Caco-2 (cell line): ENCODE data around the gene MEST. TPM values are rescaled to one million over a fixed set of nuclear protein-coding genes. Genes with fewer than 3 reads are reported as not detected.

Source experiments
- BruUV-seq: library from RNA; stranded (reverse); fragments of 400-500 nt; replicated peaks from 2 replicates; lab custom pipeline; 2021; lab: Mats Ljungman, UMichigan
- CTCF ChIA-PET: fragments of 300-600 bp; sonication (Branson Sonifier 250); formaldehyde crosslinking; loops from one replicate; lab custom pipeline; 2022; ENCODE audit warnings: antibody characterized with exemption; lab: Charles Lee
- POLR2A ChIA-PET: fragments of 300-600 bp; sonication (Branson Sonifier 250); formaldehyde crosslinking; loops from one replicate; lab custom pipeline; 2022; ENCODE audit warnings: antibody characterized with exemption; lab: Charles Lee
- DNase-seq, 2 experiments: peaks; one replicate each; pipeline versions ENCODE4 v3.0.0 to v3.0.0-alpha.2; 2020 to 2022
- H3K27me3 ChIP-seq: replicated peaks from 2 replicates; pipeline ENCODE4 v1.6.0; 2011; ENCODE audit warnings: low read length; ENCODE audit not compliant: control insufficient read depth, insufficient read depth
- H3K36me3 ChIP-seq: 2 replicates; pipeline ENCODE4 v1.5.1; 2011; ENCODE audit warnings: low read length; ENCODE audit not compliant: control insufficient read depth, insufficient read depth
- H3K4me1 ChIP-seq: fragments of 250-450 bp; sonication (Bioruptor Pico); 2 replicates; pipeline ENCODE4 v1.5.1; 2020; ENCODE audit warnings: mild to moderate bottlenecking
- H3K4me3 ChIP-seq: 2 replicates; pipeline ENCODE4 v1.5.1; 2011; ENCODE audit warnings: low read depth, mild to moderate bottlenecking, control low read depth, low read length
- H3K9me3 ChIP-seq: fragments of 250-450 bp; sonication (Bioruptor Pico); 2 replicates; pipeline ENCODE4 v1.5.1; 2020; ENCODE audit warnings: mild to moderate bottlenecking, moderate library complexity
- H3K27ac Mint-ChIP-seq: one replicate; pipeline ENCODE4 v1.8.0; 2022; ENCODE audit warnings: mixed read lengths; ENCODE audit not compliant: unreplicated experiment
- H3K27me3 Mint-ChIP-seq: one replicate; pipeline ENCODE4 v1.8.0; 2022; ENCODE audit warnings: mixed read lengths; ENCODE audit not compliant: insufficient read depth, unreplicated experiment
- H3K36me3 Mint-ChIP-seq: one replicate; pipeline ENCODE4 v1.8.0; 2022; ENCODE audit warnings: mild to moderate bottlenecking, mixed read lengths; ENCODE audit not compliant: insufficient read depth, unreplicated experiment
- H3K4me1 Mint-ChIP-seq: one replicate; pipeline ENCODE4 v1.8.0; 2022; ENCODE audit warnings: low read depth, mixed read lengths; ENCODE audit not compliant: unreplicated experiment
- H3K4me3 Mint-ChIP-seq: one replicate; pipeline ENCODE4 v1.8.0; 2022; ENCODE audit warnings: mild to moderate bottlenecking, moderate library complexity, mixed read lengths; ENCODE audit not compliant: unreplicated experiment
- H3K9me3 Mint-ChIP-seq: one replicate; pipeline ENCODE4 v1.8.0; 2022; ENCODE audit warnings: mixed read lengths; ENCODE audit not compliant: unreplicated experiment
- intact Hi-C: fragments of 100-400 bp; cut with micrococcal nuclease; formaldehyde crosslinking; loops from one replicate; pipeline ENCODE4 v1.10.0; 2022; ENCODE audit not compliant: unreplicated experiment
- total RNA-seq: library from RNA; stranded (reverse); gene quantifications from 2 replicates; pipeline ENCODE4 v1.2.3, GENCODE V29; 2022
- TF ChIP-seq, protein P1 (sequence below), 2 experiments: fragments of 200-600 bp in 1 of 2; IDR thresholded peaks; 1 replicate in 1 of 2; 2 replicates in 1 of 2; pipeline versions ENCODE4 v1.5.1 to v1.8.0; 2011 to 2022; ENCODE audit warnings: antibody characterized with exemption in 1 of 2, control low read depth in 1 of 2, inconsistent platforms in 1 of 2, low read depth in 1 of 2, low read length in 1 of 2, mild to moderate bottlenecking in 1 of 2, moderate library complexity in 1 of 2; ENCODE audit not compliant: insufficient read depth in 1 of 2, severe bottlenecking in 1 of 2, unreplicated experiment in 1 of 2

Gene MEST
- total RNA-seq, 1 experiment from 2014 or later: 270 TPM

DNA sequence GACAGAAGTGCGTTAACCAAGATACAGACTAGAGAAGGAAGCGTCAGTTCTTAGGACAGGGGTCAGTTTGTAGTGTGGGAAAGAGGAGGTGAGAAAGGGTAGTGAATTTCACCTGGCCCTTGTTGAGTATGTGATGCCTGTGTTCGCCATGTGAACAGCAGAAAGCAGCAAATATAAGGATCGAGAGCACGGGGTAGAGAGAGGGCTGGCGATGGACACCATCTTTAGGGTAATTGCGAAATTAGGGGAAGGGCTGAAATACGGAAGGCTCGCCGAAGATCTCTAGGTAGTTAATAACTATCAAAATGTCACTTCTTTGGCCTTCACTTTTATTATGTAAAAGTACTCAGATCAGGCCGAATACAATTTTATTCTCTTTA, 6.2 kb upstream of the MEST start:
- ChIA-PET POLR2A (interaction anchor here (1.8 kb wide), 1 partner anchor 45 kb away, joined by 5 read pairs; the partner anchor contains the start of gene CEP41), CTCF (no interaction called here)
- Histone ChIP-seq H3K36me3 (no peaks in the 10 kb centered on the region), H3K9me3 (no peaks in the 10 kb centered on the region), H3K27me3 (no peaks in the 10 kb centered on the region), H3K4me1 (peaks cover 39% of the 10 kb centered on the region), H3K4me3 (peak overlapping the region; percentile 98)
- no peak for DNase-seq
- intact Hi-C loops: loop anchor here (1.0 to 10.0 kb wide), 6 partner anchors 44 to 413 kb away; partner anchors contain the start of gene CEP41
- peaks cover 45% of the 10 kb centered on the region for H3K4me1 Mint-ChIP-seq
- TF ChIP-seq, protein P1, sequence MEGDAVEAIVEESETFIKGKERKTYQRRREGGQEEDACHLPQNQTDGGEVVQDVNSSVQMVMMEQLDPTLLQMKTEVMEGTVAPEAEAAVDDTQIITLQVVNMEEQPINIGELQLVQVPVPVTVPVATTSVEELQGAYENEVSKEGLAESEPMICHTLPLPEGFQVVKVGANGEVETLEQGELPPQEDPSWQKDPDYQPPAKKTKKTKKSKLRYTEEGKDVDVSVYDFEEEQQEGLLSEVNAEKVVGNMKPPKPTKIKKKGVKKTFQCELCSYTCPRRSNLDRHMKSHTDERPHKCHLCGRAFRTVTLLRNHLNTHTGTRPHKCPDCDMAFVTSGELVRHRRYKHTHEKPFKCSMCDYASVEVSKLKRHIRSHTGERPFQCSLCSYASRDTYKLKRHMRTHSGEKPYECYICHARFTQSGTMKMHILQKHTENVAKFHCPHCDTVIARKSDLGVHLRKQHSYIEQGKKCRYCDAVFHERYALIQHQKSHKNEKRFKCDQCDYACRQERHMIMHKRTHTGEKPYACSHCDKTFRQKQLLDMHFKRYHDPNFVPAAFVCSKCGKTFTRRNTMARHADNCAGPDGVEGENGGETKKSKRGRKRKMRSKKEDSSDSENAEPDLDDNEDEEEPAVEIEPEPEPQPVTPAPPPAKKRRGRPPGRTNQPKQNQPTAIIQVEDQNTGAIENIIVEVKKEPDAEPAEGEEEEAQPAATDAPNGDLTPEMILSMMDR (IDR thresholded peaks at IDR 0.05; ENCODE audit: insufficient read depth in 1 of 2, low read depth in 1 of 2, low read length in 1 of 2, severe bottlenecking in 1 of 2, unreplicated experiment in 1 of 2): no peak
- peak overlapping the region; percentile 96 for H3K27ac Mint-ChIP-seq
- no peaks in the 10 kb centered on the region for H3K27me3 Mint-ChIP-seq
- peaks cover 34% of the 10 kb centered on the region for H3K36me3 Mint-ChIP-seq
- H3K9me3 Mint-ChIP-seq: no peaks in the 10 kb centered on the region
- peak overlapping the region; percentile 97 for H3K4me3 Mint-ChIP-seq
- TSS peak; percentile 38 for BruUV-seq

DNA sequence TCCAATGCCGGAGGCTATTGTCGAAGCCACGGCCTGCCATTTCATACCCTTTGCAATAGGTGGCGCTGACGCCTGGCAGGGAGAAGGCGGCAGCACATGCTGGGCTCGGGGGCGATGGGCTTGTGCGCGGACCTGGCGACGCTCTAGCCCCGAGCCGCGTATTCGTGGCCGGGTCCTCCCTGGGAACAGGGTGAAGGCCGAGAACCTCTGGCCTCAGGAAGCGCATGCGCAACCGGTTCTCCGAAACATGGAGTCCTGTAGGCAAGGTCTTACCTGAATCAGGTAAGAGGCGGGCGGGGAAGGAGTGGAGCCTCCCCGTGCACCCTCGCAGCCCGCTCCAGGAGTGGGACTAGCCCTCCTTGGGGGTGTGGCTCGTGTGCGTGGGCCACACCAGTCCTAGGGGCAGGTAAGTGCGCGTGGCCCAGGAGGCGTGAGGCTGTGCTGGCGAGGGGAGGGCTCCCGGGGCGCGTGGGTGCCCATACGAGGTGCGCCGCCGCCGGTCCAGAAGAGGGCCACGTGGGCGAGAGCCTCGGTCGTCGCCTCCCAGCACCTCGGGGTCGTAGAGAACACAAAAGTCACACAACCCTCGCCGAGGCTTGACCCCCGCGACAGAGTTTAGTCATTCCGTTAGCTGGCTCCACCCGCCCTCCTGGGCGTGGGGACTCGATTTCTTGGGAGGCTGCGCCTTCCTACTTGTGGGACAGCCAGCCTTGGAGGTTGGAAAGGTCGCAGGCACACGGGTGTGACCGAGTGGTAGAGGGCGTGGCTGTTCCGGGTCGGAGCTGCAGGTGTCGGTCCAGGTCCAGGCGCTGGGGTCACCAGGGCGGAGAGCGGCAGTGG, 5.6 kb upstream of the MEST start:
- H3K4me1 Mint-ChIP-seq: peaks cover 45% of the 10 kb centered on the region
- intact Hi-C loops: loop anchor here (1.0 to 10.0 kb wide), 5 partner anchors 45 to 414 kb away; partner anchors contain the start of gene CEP41
- Histone ChIP-seq H3K4me1 (peaks cover 40% of the 10 kb centered on the region), H3K27me3 (no peaks in the 10 kb centered on the region), H3K9me3 (no peaks in the 10 kb centered on the region), H3K36me3 (no peaks in the 10 kb centered on the region; the same call in 1 of the 2 replicates), H3K4me3 (peak overlapping the region; percentile 98)
- H3K27ac Mint-ChIP-seq: peak overlapping the region; percentile 96
- TF ChIP-seq, protein P1 (IDR thresholded peaks at IDR 0.05; ENCODE audit: insufficient read depth in 1 of 2, low read depth in 1 of 2, low read length in 1 of 2, severe bottlenecking in 1 of 2, unreplicated experiment in 1 of 2): peak; percentile 91 to 92
- DNase-seq: peak; percentile 96 to 98
- BruUV-seq: no TSS peak
- H3K27me3 Mint-ChIP-seq: no peaks in the 10 kb centered on the region
- H3K36me3 Mint-ChIP-seq: peaks cover 40% of the 10 kb centered on the region
- ChIA-PET CTCF (interaction anchor here (0.7 to 1.5 kb wide), 2 partner anchors 122 to 235 kb away, joined by 3 read pairs; no protein-coding TSS in a partner anchor), POLR2A (interaction anchor here (0.5 to 1.2 kb wide), 3 partner anchors 45 to 281 kb away, joined by 3 to 6 read pairs (median 3); partner anchors contain the start of genes CEP41 and TMEM209)
- peak overlapping the region; percentile 97 for H3K4me3 Mint-ChIP-seq
- no peaks in the 10 kb centered on the region for H3K9me3 Mint-ChIP-seq

DNA sequence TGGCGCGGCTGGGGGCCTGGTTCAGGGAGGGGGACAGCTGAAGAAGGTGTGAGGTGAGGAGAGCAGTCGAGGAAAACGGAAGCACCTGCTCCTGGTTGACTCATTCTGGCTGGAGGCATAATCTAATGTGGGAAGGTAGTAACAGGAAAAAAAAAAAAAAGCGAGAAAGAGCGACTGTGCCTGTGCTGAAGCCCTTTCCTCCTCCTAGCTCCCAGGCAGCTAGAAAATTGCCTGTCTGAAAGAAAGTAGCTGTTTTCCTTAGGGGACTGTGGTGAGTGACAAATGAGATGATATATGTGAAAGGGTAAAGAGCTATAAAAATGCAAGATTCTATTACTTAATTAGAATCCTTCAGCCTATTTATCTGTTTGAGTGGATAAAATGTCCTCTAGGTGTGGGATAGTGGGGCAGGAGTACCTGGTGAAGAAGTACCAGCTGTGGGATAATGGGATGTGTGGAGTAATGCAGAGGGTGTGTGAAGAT, 4.9 kb upstream of the MEST start:
- H3K27ac Mint-ChIP-seq: peak overlapping the region; percentile 96
- Histone ChIP-seq H3K36me3 (no peaks in the 10 kb centered on the region; the same call in 1 of the 2 replicates), H3K4me1 (peaks cover 40% of the 10 kb centered on the region), H3K9me3 (no peaks in the 10 kb centered on the region), H3K27me3 (no peaks in the 10 kb centered on the region), H3K4me3 (peak overlapping the region; percentile 98)
- ChIA-PET POLR2A (interaction anchor here (0.5 to 1.2 kb wide), 3 partner anchors 46 to 282 kb away, joined by 3 to 6 read pairs (median 3); partner anchors contain the start of genes CEP41 and TMEM209), CTCF (interaction anchor here (0.7 to 1.5 kb wide), 3 partner anchors 123 to 281 kb away, joined by 3 to 4 read pairs (median 3); no protein-coding TSS in a partner anchor)
- no TSS peak for BruUV-seq
- no peak for DNase-seq
- no peaks in the 10 kb centered on the region for H3K9me3 Mint-ChIP-seq
- H3K4me1 Mint-ChIP-seq: peaks cover 43% of the 10 kb centered on the region
- intact Hi-C loops: loop anchor here (1.0 to 10.0 kb wide), 5 partner anchors 46 to 415 kb away; partner anchors contain the start of gene CEP41
- peaks cover 44% of the 10 kb centered on the region for H3K36me3 Mint-ChIP-seq
- no peaks in the 10 kb centered on the region for H3K27me3 Mint-ChIP-seq
- peak overlapping the region; percentile 97 for H3K4me3 Mint-ChIP-seq
- TF ChIP-seq, protein P1 (IDR thresholded peaks at IDR 0.05; ENCODE audit: insufficient read depth in 1 of 2, low read depth in 1 of 2, low read length in 1 of 2, severe bottlenecking in 1 of 2, unreplicated experiment in 1 of 2): no peak
